Inflammatory macrophage (primary cell): ENCODE measurements around the gene CD47.

ENCODE experiments used
- DNase-seq, 2 donors: peaks; one replicate each; pipeline ENCODE4 v3.0.0-alpha.2; 2020 to 2022

Gene CD47

GRCh38 chr3:108013141-108014055, 77.4 kb downstream of the CD47 start:
- no peak for DNase-seq

GRCh38 chr3:108012304-108012703, 78.5 kb downstream of the CD47 start:
- DNase-seq, result no peak

GRCh38 chr3:108011616-108012015, 79.2 kb downstream of the CD47 start:
- DNase-seq, result no peak

GRCh38 chr3:108008931-108009639, 81.7 kb downstream of the CD47 start:
- DNase-seq, result peak in 1 of 2 donors; percentile 19

- no peak for DNase-seq
Measured at GRCh38 chr3:108008106-108008505, 82.7 kb downstream of the CD47 start.

- DNase-seq, result peak; percentile 74 to 81
Measured at GRCh38 chr3:108006881-108007331, 83.9 kb downstream of the CD47 start.

- peak in 1 of 2 donors; percentile 16 for DNase-seq
Measured at GRCh38 chr3:108006077-108006771, 84.6 kb downstream of the CD47 start.

- DNase-seq, result peak; percentile 86
Measured at GRCh38 chr3:108004647-108005046, 86.2 kb downstream of the CD47 start.

- peak; percentile 93 to 94 for DNase-seq
Measured at GRCh38 chr3:108001457-108001856, 89.4 kb downstream of the CD47 start.

GRCh38 chr3:107999215-107999775, 91.5 kb downstream of the CD47 start:
- DNase-seq, result no peak

GRCh38 chr3:107997671-107998070, 93.2 kb downstream of the CD47 start:
- no peak for DNase-seq

- DNase-seq, result no peak
Measured at GRCh38 chr3:107995823-107996222, 95.0 kb downstream of the CD47 start.

GRCh38 chr3:107994956-107995715, 95.7 kb downstream of the CD47 start:
- DNase-seq, result no peak

- no peak for DNase-seq
Measured at GRCh38 chr3:107994181-107994580, 96.7 kb downstream of the CD47 start.

GRCh38 chr3:107993771-107994170, 97.1 kb downstream of the CD47 start:
- DNase-seq, result no peak
